Iris pigment epithelial cell (primary cell): ENCODE results near the gene MROH7.
"Not testable (repeated sequence)": the region's sequence is repeated elsewhere in the genome, so short reads cannot be mapped to it uniquely, and the experiment has no call there.

ENCODE experiments used
- DNase-seq: peaks from one replicate; pipeline ENCODE4 v3.0.0-alpha.2; 2011; ENCODE audit warnings: low read depth

Gene MROH7

GRCh38 chr1:54610048-54610447 lies 31.5 kb upstream of the MROH7 start:
- DNase-seq, result peak; percentile 34

- DNase-seq, result no peak
Observed at GRCh38 chr1:54610601-54611580, 30.7 kb upstream of the MROH7 start.

GRCh38 chr1:54611621-54612020 lies 30.0 kb upstream of the MROH7 start:
- no peak for DNase-seq

- no peak for DNase-seq
Observed at GRCh38 chr1:54614024-54614423, 27.6 kb upstream of the MROH7 start.

- DNase-seq, result no peak
Observed at GRCh38 chr1:54614563-54614962, 27.0 kb upstream of the MROH7 start.

- DNase-seq, result no peak
Observed at GRCh38 chr1:54615531-54616279, 25.9 kb upstream of the MROH7 start.

GRCh38 chr1:54619749-54620148 lies 21.8 kb upstream of the MROH7 start:
- DNase-seq, result no peak

GRCh38 chr1:54623216-54624007 lies 18.2 kb upstream of the MROH7 start, which contains the start of gene FAM151A:
Gene FAM151A, minus strand, starts transcription at chr1:54623525. Its CDS starts 130 bp downstream, at chr1:54623395.
- no peak for DNase-seq

GRCh38 chr1:54624466-54625464 lies 16.8 kb upstream of the MROH7 start:
- DNase-seq, result no peak

GRCh38 chr1:54627196-54627595 lies 14.4 kb upstream of the MROH7 start:
- no peak for DNase-seq

GRCh38 chr1:54635804-54636203 lies 5.8 kb upstream of the MROH7 start:
- DNase-seq, result not testable (repeated sequence)

GRCh38 chr1:54636461-54637446 lies 4.8 kb upstream of the MROH7 start:
- DNase-seq, result not testable (repeated sequence)

- no peak for DNase-seq
Observed at GRCh38 chr1:54640361-54640760, 1.2 kb upstream of the MROH7 start.

- no peak for DNase-seq
Observed at GRCh38 chr1:54643736-54644135, 2.1 kb downstream of the MROH7 start.

- no peak for DNase-seq
Observed at GRCh38 chr1:54645806-54646676, 4.5 kb downstream of the MROH7 start.

GRCh38 chr1:54649130-54649898 lies 7.7 kb downstream of the MROH7 start:
- DNase-seq, result no peak

GRCh38 chr1:54649921-54650320 lies 8.3 kb downstream of the MROH7 start:
- no peak for DNase-seq

- DNase-seq, result no peak
Observed at GRCh38 chr1:54650417-54650816, 8.8 kb downstream of the MROH7 start.
